Measurements from ENCODE around the gene GSE1.
A peak's percentile ranks its signal among the peaks of the same experiment; 100 is the strongest.
"Not testable (repeated sequence)": the region's sequence is repeated elsewhere in the genome, so short reads cannot be mapped to it uniquely, and the experiment has no call there.

Gene GSE1

DNA sequence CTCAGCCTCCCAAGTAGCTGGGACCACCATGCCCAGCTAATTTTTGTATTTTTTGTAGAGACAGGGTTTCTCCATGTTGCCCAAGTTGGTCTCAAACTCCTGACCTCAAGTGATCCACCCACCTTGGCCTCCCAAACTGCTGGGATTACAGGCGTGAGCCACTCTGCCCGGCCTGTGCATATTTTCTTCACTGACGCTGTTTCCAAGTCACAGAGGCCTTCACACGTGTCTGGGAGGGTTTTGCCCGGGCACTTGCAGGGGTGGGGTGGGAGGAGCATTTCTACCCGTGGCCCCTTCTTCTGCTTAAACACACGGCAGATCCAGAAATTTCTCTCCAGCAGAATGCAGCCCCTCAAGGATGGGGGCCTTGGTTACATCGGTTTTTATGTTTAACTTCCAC lies 20.8 kb upstream of the GSE1 start:
- not testable (repeated sequence) for DNase-seq

DNA sequence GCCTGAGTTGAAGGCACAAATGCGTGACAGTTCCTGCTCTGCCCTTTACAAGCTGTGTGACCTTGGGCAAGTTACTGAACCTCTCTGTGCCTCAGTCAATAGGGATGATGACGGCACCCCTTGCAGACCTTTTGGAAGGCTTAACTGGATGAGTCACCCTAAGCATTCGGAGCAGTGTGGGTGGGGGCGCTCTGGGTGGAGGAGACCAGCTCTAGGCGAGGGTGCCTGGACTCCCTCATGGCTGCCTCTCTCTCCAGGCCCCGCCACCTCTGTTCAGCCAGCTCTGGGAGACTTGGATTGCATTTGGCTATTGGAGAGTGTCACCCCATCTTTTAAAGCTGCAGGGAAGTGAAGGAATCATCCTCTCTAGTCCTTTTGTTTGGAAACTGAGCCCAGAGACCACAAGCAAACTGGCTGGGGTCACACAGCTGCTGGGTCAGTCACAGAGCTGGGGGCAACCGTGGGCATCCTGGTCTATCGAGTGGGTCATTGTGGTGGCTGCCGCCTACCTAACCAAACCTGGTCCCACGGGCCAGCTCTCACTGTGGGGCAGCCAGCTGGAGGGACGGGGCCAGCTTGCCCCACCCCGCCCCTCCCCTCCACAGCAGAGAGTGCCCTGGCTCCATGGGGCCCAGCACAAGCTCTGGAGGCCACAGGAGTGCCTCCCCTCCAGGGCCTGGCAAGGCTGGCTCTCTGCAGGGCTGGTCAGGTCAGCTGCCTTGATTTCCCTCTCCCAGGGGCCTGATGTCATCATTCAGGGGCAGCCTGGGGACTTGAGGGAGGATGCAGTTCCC lies 20.2 kb upstream of the GSE1 start:
- peak; percentile 58 for DNase-seq

DNA sequence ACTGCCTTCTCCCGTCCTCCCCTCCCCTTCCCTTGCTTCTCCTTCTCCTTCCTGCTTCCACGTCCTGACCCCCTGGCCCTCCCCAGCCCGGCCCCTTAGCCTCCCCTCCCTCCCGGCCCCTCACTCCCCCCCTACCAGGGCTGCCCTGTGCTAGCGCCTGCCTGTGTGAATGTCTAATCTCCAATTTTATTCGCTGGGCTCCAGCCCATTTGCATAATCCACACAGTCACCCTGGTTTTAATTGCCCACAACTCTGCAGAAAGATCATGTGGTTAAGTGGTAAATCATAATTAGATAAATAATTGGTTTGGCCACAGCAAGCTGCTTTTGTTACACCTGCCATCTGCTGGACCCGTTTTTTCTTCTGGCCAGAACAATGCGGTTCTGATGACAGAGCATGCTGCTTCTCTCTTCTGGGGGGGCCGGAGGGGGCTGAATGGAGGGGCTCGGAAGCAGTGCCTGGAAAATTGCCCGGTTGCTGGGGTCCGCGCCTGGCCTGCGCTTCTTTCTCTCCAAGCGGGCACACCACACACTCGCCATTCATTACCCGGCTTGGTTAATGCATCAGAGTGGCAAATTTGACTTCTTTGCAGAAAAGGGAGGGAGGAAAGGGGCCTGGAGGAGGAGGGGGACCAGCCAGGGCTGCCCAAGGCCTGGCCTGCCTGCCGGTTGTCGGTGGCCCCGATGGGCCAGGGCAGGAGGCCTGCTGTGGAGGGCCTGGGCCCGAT lies 19.5 kb upstream of the GSE1 start:
- DNase-seq: peak; percentile 91

DNA sequence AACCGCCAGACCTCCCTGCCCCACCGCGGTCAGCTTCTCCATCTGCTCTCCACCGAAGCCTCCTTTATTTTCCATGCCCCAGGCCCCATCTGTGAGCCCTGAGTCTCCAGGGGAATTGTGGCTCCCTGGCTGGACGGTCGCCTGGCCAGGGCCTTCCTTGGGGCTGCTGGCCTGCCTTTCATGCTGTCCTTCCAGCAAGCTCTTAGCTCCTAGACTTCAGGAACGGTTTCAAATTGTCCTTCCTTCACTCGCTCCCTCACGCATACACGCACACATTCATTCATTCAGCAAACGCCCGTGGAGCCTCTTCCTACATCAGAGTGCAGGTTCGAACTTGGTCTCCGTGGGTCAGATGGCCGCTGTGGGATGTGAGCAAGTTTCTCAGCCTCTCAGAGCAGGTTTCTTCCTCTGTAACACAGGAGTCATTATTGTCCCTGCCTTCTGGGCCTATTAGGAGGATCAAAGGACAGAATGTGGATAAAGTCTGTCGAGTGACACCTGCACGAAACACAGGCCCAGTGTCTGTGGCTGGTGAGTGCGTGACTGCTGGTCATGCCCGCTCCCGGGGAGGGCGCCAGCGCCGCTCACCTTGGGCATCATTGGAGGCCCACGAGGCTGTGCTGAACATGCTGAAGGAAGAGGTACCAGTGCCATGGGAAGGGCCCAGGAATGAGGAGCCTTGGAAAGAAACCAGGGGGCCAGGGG lies 18.7 kb upstream of the GSE1 start:
- DNase-seq: peak; percentile 61

DNA sequence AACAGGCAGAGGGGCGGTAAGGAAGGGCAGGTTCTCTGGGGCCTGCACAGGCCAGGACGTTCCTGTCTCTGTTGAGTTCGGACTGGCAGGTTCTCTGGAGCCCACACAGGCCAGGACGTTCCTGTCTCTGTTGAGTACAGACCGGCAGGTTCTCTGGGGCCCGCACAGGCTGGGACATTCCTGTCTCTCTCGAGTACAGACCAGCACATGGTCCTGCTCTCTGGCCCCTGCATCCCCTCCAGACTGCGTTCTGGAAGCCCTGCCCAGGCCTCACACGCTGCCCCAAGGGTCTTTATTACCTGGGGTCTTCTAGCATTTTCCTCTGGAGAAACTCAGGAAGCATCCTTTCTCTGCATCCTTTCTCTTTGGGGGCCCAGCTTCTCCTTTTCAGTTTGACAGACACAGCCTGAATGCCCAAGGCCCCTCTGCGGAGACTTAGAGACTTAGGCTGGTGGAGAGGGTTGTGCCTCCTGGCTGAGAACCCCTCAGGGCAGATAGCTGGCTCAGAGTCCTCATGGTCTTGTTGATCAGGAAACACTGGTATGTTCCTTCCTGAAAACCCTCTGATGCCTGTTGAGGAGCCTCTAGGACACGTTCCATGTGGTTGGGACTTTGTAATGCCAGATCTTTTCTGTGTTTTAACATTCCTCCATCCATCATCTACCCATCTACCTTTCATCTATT lies 18.0 kb upstream of the GSE1 start:
- DNase-seq: no peak

DNA sequence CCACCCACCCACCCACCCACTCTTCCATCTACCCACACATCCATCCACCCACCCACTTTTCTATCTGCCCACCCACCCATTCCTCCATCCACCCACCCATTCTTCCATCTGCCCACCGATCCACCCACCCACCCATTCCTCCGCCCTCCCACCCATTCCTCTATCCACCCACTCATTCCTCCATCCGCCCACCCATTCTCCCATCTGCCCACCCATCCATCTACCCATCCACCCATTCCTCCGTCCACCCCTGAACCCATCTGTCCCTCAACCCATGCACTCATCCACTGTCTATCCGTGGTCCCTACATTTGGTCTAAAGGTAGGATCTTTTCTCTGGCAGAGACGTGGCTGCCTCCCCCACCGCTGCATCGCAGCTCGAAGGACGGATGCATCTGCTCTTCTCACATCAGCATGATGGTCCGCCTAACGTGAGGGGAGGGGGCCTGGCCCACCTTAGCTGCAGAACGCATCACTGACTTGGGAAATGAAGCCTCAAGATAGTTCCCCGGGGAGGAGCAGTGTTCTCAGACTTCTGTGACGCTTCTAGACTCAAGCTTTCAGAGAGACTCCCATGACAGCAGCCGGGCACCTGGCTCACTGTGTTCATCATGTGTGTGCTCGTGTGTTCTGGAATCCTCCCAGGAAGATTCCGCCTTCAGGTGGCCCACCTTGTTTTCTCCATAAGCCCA lies 17.2 kb upstream of the GSE1 start:
- DNase-seq: no peak

DNA sequence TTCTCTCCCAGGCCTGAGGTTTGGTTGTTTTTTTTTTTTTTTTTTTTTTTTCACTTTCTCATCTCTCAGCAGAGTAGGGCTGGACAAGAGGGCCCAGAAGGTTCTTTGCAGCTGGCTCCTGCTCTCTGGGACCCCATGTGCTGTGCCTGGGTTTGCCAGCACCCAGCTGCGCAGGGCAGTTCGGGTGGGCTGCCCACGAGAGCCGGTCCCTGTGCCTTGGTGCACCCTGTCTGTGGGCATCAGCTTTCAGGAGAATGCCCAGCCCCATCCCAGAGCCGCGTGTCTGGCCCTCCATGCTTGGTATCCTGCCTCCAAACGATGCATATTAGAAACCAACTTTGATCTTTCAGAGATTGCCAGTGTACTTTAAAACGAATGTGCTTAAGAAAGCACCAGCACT lies 15.0 kb upstream of the GSE1 start:
- DNase-seq: no peak

DNA sequence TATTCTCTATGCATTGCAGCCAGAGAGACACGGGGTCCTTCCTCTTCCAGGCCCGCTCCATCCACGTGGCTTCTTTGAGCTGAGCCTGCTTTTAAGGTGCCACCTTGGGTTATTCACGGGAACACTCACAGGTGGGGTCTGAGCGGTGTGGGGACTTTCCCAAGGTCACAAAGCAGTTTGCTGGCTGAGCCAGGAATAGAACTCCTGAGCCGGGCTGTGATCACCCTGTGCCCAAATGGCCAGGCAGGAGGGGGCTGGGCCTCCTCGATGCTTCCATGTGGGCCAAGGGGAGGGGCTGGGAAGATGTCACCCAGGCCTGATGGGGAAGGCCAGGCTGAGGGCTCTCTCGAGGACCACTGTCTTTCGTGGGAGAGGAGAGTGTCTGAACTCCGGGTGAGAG lies 13.0 kb upstream of the GSE1 start:
- no peak for DNase-seq

DNA sequence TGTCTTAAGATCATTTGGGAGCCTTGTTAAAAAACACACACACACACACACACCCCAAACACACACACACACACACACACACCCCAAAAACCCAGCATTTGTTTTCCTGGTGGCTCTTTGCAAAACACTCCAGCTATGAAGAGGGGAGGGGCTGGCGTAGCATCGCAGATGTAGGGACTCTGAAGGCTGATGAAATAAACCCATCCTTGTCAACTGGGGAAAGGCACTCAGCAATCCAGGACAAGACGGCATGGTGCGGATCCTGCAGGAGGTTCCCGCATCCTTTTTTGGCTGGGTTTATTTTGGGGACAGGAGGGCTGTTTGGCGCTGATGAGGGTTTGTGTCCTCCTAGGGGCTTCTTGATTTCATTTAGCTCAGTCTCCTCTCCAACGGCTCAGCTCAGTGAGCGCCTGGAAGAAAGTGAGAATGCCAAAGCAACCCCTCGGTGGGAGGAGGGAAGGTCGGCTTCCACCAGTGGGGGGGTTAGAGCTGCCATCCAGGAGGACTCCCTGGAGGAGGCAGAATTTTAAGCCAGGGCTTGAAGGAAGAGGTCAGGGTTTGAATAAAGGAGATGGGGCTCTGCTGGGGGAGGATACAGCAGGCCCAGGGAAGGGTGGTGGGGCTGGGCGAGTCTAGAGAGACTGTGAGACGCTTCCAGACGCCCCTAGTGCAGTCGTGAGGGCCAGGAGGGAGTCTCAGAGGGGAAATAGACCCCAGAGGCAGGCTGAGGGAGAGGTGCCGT lies 12.4 kb upstream of the GSE1 start:
- no peak for DNase-seq

DNA sequence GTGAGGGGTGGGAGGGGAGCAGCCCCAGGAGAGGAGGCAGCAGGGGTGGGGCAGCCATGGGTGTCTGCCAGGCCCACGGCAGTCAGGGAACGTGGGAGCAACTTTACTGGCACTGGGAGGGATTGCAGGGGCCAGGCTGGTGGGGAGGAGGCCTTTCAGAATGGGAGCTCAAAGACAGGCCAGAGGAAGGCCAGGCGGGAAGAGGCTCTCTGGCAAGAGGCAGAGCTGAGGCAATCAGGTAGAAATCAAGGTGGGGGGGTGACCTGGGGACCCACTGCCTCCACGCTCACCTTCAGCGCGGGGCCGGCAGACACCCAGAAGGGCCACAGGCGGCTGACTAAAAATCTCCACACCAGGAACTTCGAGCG lies 11.9 kb upstream of the GSE1 start:
- no peak for DNase-seq

DNA sequence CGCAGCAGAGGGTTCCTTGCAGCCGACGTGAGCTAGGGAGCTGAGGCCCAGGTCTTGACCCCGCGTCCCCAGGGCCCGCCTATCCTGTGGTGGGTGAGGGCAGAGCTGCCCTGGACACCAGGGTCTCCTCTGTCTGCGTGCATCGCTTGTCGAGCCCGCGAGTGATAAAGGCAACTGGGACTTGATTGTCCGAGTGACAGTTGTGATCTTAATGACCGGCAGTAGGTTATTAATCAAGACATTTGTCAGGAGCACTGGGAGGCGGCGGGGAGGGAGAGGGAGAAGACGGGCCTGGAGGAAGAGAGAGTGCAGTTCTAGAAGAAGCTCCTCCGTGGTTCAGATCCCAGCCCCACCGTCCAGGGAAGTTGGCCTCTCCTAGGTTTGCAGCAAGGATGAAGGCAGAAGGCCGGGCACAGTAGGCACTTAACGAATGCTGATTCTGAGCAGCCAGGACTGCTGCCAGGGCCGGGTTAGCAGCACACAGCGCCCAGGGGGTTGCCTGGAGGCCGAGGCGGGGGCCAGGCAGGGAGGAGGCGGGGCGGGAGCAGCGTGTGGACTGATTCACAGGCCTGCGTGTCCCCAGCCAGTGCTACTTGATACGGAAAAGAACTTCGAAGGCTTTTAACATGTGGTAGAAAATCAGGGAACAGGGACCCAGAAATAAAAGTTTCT lies 11.3 kb upstream of the GSE1 start:
- DNase-seq: peak; percentile 63

DNA sequence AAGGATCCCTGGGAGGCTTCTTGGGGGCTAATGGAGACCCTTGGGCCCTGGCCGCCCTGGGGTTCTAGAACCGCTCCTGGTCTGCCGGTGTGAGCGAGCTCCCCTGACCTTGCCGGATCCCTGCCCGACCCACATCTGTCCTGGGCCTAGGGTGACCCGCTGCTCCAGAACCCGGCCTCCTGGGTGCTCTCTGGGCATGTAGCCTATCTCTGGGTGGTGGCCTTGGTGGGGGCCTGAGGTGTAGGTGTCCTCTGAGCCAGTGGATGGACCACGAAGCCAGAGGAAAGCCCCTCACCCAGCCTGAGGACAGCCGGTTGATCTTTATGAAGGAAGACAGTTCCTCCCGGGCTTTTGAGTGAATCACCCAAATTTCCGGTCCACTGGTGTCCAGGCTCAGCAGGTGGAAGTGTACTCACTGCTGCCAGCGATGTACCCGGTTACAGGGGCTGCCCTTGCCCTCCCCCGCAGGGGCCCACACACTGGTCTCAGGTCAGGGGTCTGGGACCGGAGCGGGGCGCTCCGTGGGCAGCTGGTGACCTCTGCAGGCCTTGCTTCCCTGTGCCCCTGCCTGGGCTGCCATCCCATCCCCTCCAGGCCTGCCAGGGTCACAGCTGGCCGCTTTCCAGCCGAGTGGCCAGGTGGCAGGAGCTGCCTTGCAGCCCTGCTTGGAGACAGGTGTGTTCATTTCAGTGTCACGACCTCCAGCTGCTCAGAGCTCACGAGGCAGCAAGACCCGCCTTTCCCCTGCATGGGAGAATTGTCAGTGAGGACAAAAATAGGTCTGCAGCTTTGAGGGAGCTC lies 10.5 kb upstream of the GSE1 start:
- peak; percentile 61 for DNase-seq

DNA sequence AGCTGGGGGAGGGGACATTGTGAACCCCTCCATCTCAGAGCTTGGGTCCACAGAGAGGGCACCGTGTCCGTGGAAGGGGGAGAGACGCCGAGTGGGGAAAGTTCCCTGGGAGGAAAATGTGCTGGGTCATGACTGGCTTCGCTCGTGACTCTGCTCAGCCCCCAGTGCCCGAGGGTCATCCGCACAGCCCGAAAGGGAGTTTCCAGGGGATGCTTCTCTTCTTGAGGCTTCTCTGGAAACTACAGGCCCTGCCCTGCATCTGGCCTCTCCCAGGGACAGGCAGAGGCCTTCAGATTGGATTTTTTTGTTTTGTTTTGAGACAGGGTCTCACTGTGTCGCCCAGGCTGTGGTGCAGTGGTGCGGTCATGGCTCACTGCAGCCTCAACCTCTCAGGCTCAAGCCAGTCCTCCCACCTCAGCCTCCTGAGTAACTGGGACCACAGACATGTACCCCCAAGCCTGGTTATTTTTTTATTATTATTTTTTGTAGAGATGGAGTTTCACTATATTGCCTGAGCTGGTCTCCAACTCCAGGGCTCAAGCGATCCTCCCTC lies 9.8 kb upstream of the GSE1 start:
- DNase-seq: no peak

DNA sequence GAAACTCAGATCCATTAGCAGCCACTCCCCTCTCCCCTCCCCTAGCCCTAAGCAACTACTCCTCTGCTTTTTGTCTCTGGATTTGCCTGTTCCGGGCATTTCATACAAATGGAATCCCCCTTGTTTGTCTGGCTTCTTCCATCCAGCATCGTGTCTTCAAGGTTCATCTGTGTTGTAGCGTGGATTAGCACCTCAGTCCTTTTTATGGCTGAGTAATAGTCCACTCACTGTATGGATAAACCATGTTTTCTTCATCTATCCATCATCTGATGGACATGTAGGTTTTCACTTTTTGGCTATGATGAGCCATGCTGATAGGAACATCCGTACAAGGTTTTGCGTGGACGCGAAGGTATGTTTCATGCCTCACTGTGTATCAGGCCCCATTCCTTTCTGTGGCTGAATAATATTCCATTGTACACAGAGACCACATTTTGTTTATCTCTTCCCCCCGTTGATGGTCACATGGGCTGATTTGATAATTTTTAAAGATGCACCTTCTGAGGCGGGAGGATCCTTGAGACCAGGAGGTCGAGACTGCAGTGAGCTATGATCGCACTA lies 8.9 kb upstream of the GSE1 start:
- DNase-seq: no peak

DNA sequence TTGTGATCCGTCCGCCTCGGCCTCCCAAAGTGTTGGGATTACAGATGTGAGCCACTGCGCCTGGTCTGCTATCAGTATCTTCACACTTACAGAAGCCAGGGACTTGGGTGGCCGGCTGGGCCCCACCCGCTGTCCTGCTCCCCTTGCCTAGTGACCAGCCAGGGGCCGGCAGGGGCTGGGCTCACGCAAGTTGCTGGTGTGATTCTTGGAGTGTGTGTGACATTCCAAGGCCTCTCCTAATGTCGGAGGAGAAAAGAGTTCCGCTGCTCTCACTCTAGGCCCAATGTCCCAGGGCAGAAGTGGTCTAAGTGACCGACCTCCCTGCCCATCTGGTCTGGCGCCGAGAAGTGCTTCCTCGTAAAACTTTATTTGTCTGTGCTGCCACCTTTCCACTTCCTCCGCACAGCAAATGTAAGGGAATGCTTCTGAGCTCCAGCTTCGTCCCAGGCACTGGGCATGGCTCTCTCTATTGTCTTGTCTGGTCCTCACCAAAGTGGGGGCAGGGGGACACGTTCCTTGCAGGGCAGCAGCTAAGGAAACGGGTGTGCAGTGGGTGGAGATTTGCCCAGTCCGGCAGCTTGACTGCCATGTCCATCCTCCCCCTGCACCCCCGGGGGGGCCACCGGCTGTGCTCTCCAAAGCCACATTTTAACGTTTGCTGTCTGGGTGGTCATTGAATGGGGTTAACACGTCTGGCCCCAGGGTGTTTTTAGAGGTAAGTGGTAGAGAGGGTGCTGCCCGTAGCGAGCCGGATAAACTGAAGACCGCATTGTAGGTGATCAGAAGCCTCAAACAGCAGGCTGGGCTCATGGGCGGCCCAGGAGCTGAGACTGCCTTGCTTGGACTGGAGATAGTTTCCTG lies 7.8 kb upstream of the GSE1 start:
- no peak for DNase-seq

DNA sequence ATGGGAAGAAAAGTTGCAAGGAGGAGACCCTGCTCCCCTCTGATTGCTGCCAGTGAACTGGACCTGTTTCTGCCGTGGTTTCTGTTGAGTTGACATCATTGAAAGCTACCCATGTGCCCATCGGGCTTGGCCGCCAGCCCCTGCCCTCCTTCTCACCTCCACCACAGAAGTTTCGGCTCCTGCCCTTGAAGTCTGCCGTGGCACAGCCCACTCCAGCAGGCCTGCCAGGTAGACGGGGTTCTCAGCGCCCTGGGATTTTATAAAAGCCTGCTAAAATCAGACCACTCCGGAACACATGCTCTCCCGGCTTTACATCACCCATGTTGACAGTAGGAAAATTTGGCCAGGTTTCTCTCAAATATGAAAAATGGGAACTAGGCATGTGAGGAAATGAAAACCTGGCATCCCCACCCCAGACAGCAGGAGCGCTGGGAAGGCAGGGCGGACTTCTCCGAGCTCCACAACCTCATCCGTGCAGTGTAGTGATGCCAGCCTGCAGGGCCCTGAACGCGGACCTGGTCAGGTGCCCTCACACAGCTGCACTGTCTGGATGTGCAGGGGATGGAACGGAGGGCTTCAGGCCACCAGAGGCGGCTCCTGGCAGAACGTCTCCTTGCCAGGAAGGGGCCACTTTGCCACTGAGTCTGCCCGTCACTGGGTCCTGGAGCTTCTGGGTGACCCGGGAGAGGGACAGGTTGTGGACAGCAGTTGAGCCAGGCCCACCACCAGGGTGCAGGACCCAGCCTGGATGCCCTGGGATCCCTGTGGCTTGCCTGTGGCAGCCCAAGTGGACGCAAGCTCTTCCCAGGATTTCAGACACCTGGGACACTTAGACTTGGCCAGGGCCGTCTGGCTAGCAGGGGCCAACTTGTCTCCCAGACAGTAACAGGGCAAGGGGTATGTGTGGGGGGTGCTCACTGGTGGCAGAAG lies 6.9 kb upstream of the GSE1 start:
- no peak for DNase-seq

DNA sequence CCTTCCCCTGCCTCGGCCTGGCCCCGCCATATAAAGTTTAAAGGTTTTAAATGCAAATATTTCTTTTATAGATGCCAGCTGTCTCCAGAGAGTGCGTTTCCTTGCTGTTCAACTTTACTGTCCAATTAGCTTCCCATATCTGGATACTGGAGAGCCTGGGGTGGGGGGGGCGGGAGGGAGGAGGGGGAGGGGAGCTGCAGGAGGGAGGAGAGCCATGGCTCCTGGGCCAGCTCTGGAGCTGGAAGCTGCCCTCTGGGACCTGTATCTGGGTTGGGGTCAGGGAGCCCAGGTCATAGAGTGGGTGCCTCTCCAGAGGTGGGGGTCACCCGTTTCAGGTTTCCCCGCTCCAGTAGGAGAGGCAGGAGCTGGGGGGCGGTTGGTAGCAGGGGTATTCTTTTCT lies 6.2 kb upstream of the GSE1 start:
- no peak for DNase-seq

DNA sequence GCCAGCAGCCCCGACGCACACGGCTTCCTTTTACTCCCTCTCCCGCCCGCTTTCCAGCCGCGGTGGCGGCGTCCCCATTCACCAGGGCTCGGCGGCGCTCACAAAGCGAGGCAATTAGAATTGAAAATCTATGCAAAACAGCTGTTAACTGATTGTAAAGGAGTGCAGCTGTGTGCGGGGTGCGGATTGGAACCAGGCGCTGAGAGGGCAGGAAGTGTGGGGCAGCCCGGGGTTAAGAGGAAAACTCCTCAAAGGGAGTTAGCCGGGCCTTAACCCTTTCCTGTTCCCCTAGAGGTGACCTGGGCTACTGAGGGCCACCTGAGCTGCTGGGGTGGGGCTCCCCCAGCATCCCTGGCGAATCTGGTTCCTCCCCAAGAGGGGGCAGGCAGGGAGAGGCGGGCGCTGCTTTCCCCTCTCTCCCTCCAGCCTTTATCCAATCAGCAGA lies 5.8 kb upstream of the GSE1 start:
- peak; percentile 84 for DNase-seq

All from retina (tissue), 1 donor.